K562 (cell line): ENCODE measurements around the gene SYNM. TPM values are rescaled to one million over a fixed set of nuclear protein-coding genes. Genes with fewer than 3 reads are reported as not detected.

Experiments
- ATAC-seq: fragments of 200-7000 bp; cut with Tn5 transposase; 3 replicates; pipeline ENCODE4 v1.9.1; 2020; ENCODE audit warnings: moderate library complexity
- BruUV-seq: library from RNA; stranded (reverse); fragments of 400-500 nt; replicated peaks from 2 replicates; lab custom pipeline; 2021; lab: Mats Ljungman, UMichigan
- CTCF ChIA-PET: fragments of 300-600 bp; formaldehyde crosslinking; extraction: SDS; loops from one replicate; lab custom pipeline; 2021; ENCODE audit warnings: low intra/inter-chr PET ratio; lab: Yijun Ruan, JAX
- POLR2A ChIA-PET: fragments of 300-600, 350-650 bp; sonication (Branson Sonifier 250); formaldehyde crosslinking; extraction: SDS; loops from one replicate; lab custom pipeline; 2021; ENCODE audit warnings: antibody characterized with exemption, inconsistent platforms; lab: Yijun Ruan, JAX
- DNase-seq, 4 experiments: peaks; one replicate each; pipeline versions ENCODE4 v3.0.0 to v3.0.0-alpha.2; 2011 to 2018; ENCODE audit warnings: low spot score in 3 of 4, mixed read lengths in 3 of 4; ENCODE audit errors: extremely low read depth in 1 of 4
- FAIRE-seq: peaks from 2 replicates; lab custom pipeline; 2011; peaks lifted over from hg19 to GRCh38; lab: Jason Lieb, UNC
- H2AFZ ChIP-seq: 2 replicates; pipeline ENCODE4 v1.6.0; 2011; ENCODE audit warnings: low read depth, low read length, control low read depth, inconsistent platforms
- H3K27ac ChIP-seq: fragments of 200-600 bp; 3 replicates; pipeline ENCODE4 v1.8.0; 2011; ENCODE audit warnings: low read depth, mild to moderate bottlenecking, control low read depth, inconsistent platforms, low read length, moderate library complexity, mixed read lengths; ENCODE audit errors: extremely low read depth
- H3K27me3 ChIP-seq, 2 experiments: fragments of 300-600 bp in 1 of 2; 2 replicates in 1 of 2; 3 replicates in 1 of 2; pipeline versions ENCODE4 v1.6.0 to v1.8.0; 2011; ENCODE audit warnings: inconsistent platforms in 2 of 2, low read length in 2 of 2, mild to moderate bottlenecking in 1 of 2, mixed read lengths in 1 of 2, moderate library complexity in 1 of 2; ENCODE audit not compliant: control insufficient read depth in 2 of 2, insufficient read depth in 2 of 2
- H3K36me3 ChIP-seq: fragments of 300-600 bp; 3 replicates; pipeline ENCODE4 v1.8.0; 2011; ENCODE audit warnings: mild to moderate bottlenecking, low read length, inconsistent platforms; ENCODE audit not compliant: control insufficient read depth, insufficient read depth
- H3K4me1 ChIP-seq, 2 experiments: fragments of 200-600 bp in 1 of 2; replicated peaks in 1 of 2; 2 replicates in 1 of 2; 3 replicates in 1 of 2; pipeline versions ENCODE4 v1.5.1 to v1.8.0; 2011; ENCODE audit warnings: inconsistent platforms in 2 of 2, low read length in 2 of 2, mild to moderate bottlenecking in 1 of 2, mixed read lengths in 1 of 2, moderate library complexity in 1 of 2; ENCODE audit not compliant: control insufficient read depth in 2 of 2, insufficient read depth in 2 of 2
- H3K4me2 ChIP-seq: 2 replicates; pipeline ENCODE4 v1.6.1; 2011; ENCODE audit warnings: low read length, control low read depth, inconsistent platforms, mixed read lengths; ENCODE audit not compliant: insufficient read depth
- H3K4me3 ChIP-seq: fragments of 200-600 bp; sonication (generic), shearing (Covaris generic); 2 replicates; pipeline ENCODE4 v1.5.1; 2016; ENCODE audit warnings: control low read depth, inconsistent platforms
- H3K79me2 ChIP-seq: fragments of 200-600 bp; 3 replicates; pipeline ENCODE4 v1.8.0; 2011; ENCODE audit warnings: low read length, inconsistent platforms; ENCODE audit not compliant: control insufficient read depth, insufficient read depth
- H3K9ac ChIP-seq, 2 experiments: 2 replicates each; pipeline versions ENCODE4 v1.6.0 to v1.6.1; 2011; ENCODE audit warnings: low read depth in 2 of 2, low read length in 2 of 2, control low read depth in 1 of 2, inconsistent platforms in 1 of 2, mild to moderate bottlenecking in 1 of 2, mixed read lengths in 1 of 2; ENCODE audit not compliant: insufficient read depth in 1 of 2
- H3K9me1 ChIP-seq: one replicate; pipeline ENCODE4 v1.6.0; 2011; ENCODE audit warnings: inconsistent platforms, mild to moderate bottlenecking, low read length, moderate library complexity; ENCODE audit not compliant: control insufficient read depth, insufficient read depth
- H3K9me3 ChIP-seq: replicated peaks from 2 replicates; pipeline ENCODE4 v1.5.1; 2011; ENCODE audit warnings: low read depth, low read length, inconsistent platforms; ENCODE audit not compliant: control insufficient read depth, insufficient read depth
- H4K20me1 ChIP-seq: replicated peaks from 2 replicates; pipeline ENCODE4 v1.6.1; 2011; ENCODE audit warnings: low read length, inconsistent platforms, mixed read lengths; ENCODE audit not compliant: control insufficient read depth, insufficient read depth
- FOXJ2 ChIP-seq: fragments of 200-800 bp; sonication (Bioruptor generic); IDR thresholded peaks from 2 replicates; pipeline ENCODE4 v1.6.1; 2016; ENCODE audit warnings: missing genetic modification characterization, missing compliant biosample characterization
- NUFIP1 ChIP-seq: fragments of 450-650 bp; IDR thresholded peaks from 2 replicates; pipeline ENCODE4 v1.6.1; 2018; ENCODE audit not compliant: partially characterized antibody
- SREBF2 ChIP-seq: sonication (generic); formaldehyde crosslinking; IDR thresholded peaks from 2 replicates; pipeline ENCODE4 v1.4.0; 2020; ENCODE audit warnings: mild to moderate bottlenecking, missing genetic modification reagents
- WGBS: fragments of 100-300 bp; shearing (Covaris generic); methylation state at CpG from one replicate; pipeline ENCODE4 v1.1.6; 2016; ENCODE audit warnings: low coverage, mixed read lengths; ENCODE audit not compliant: insufficient coverage; ENCODE audit errors: missing lambda C conversion rate; 5-methylcytosine and 5-hydroxymethylcytosine counted together
- in situ Hi-C: fragments of 300-500 bp; cut with MboI; formaldehyde crosslinking; loops from 4 replicates; pipeline ENCODE4 v1.15.0; 2018; ENCODE audit warnings: inconsistent platforms, mixed read lengths
- intact Hi-C: fragments of 100-400 bp; cut with micrococcal nuclease; formaldehyde crosslinking; loops from 2 replicates; pipeline ENCODE4 v1.14.2; 2022
- polyA plus RNA-seq, 8 experiments: library from polyadenylated mRNA; depleted of rRNA in 4 of 8; stranded (reverse) in 5 of 8; unstranded in 3 of 8; fragments of >200 nt; fragmentation: Nextera tagmentation in 2 of 8; fragmentation: Illumina TruSeq in 1 of 8; extraction: Ambion mirVana in 2 of 8; extraction: Trizol in 1 of 8; gene quantifications; 2 replicates each; pipeline versions ENCODE4 v1.2.1 to v1.2.3, GENCODE V29; 2011 to 2014; ENCODE audit warnings: inconsistent platforms in 1 of 8, missing spikeins in 1 of 8
- total RNA-seq, 7 experiments: library from RNA; depleted of rRNA in 6 of 7; stranded (reverse); fragments of >200 nt in 6 of 7; fragmentation: Illumina TruSeq in 2 of 7; extraction: Trizol in 2 of 7; gene quantifications; 2 replicates each; pipeline versions ENCODE4 v1.2.1 to v1.2.3, GENCODE V29; 2011 to 2021; ENCODE audit warnings: low replicate concordance in 1 of 7
- TF ChIP-seq, protein P1 (sequence below): fragments of 250-450 bp; sonication (Bioruptor Pico); IDR thresholded peaks from 2 replicates; pipeline ENCODE4 v1.8.0; 2022; ENCODE audit warnings: moderate library complexity, mild to moderate bottlenecking, inconsistent platforms
- TF ChIP-seq, protein P2 (sequence below): sonication (generic); formaldehyde crosslinking; IDR thresholded peaks from 2 replicates; pipeline ENCODE4 v1.8.1; 2022; ENCODE audit warnings: missing genetic modification reagents
- TF ChIP-seq, protein P3 (sequence below): fragments of 450-650 bp; formaldehyde crosslinking; IDR thresholded peaks from 2 replicates; pipeline ENCODE4 v1.4.0; 2022; ENCODE audit warnings: missing genetic modification characterization
- TF ChIP-seq, protein P4 (sequence below): fragments of 200-800 bp; sonication (Bioruptor generic); IDR thresholded peaks from 2 replicates; pipeline ENCODE4 v1.6.1; 2016; ENCODE audit warnings: missing genetic modification characterization, missing compliant biosample characterization
- TF ChIP-seq, protein P5 (sequence below): fragments of 450-650 bp; IDR thresholded peaks from 2 replicates; pipeline ENCODE4 v1.6.1; 2017; ENCODE audit warnings: mild to moderate bottlenecking, moderate library complexity

The SYNM gene
- total and polyA plus RNA-seq, 9 of the 15 experiments (the other 6 are each of a cell fraction or from before 2014, with no cell fraction given), result 0.01 to 0.42 (median 0.13) TPM

DNA sequence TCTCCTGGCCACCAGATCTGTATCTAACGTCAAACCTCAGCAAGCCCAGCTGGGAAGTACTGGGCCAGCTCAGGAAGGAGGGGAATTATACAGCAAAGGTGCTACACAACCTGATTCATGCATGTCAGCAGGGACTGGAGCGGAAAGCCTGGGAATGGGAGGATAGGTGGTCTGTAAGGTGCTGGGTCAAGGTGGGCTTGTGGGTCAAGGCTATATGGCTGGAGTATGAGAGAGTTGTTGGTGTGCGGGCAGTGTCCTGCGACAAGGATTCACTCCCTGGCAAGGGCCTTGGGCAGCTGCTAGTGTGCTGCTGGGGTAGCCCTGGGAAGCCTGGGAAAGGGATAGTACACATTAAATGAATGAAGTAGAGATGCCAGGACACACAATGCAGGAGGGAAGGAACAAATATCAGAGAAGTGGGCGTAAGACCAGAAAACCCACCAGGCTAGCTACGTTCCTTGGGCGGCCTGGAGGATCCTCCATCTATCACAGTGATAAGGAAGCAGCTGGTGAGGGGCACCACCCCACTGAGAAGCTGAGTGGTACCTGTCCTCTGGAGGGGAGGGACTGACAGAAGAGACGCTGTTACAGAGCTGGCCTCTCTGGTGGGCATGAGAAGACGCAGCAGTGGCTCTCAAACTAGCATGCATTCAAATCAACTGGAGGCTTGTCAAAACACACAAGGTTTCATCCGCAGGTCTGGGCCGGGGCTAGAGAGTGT lies 8.5 kb upstream of the SYNM start:
- Histone ChIP-seq H3K4me2 (no peak overlapping the region), H3K9me3 (no peaks in the 10 kb centered on the region), H3K36me3 (no peaks in the 10 kb centered on the region), H3K27ac (no peak overlapping the region), H3K4me1 (peaks cover 0 to 5% of the 10 kb centered on the region in 2 experiments; a peak in 1 of 5 replicates), H3K9ac (no peak overlapping the region), H3K9me1 (no peaks in the 10 kb centered on the region), H2AFZ (no peak overlapping the region), H4K20me1 (no peaks in the 10 kb centered on the region), H3K4me3 (no peak overlapping the region), H3K79me2 (no peaks in the 10 kb centered on the region), H3K27me3 (peaks cover 19 to 64% of the 10 kb centered on the region in 2 experiments; a peak in 4 of 5 replicates)
- ATAC-seq, result no peak
- no peak for DNase-seq
- TF ChIP-seq, protein P1, sequence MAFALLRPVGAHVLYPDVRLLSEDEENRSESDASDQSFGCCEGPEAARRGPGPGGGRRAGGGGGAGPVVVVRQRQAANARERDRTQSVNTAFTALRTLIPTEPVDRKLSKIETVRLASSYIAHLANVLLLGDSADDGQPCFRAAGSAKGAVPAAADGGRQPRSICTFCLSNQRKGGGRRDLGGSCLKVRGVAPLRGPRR (CRISPR knock-in tag), result no peak
- TF ChIP-seq FOXJ2 (no peak), NUFIP1 (no peak), SREBF2 (CRISPR knock-in tag) (no peak)
- TF ChIP-seq, protein P2, sequence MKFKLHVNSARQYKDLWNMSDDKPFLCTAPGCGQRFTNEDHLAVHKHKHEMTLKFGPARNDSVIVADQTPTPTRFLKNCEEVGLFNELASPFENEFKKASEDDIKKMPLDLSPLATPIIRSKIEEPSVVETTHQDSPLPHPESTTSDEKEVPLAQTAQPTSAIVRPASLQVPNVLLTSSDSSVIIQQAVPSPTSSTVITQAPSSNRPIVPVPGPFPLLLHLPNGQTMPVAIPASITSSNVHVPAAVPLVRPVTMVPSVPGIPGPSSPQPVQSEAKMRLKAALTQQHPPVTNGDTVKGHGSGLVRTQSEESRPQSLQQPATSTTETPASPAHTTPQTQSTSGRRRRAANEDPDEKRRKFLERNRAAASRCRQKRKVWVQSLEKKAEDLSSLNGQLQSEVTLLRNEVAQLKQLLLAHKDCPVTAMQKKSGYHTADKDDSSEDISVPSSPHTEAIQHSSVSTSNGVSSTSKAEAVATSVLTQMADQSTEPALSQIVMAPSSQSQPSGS (CRISPR knock-in tag), result no peak
- TF ChIP-seq, protein P3, sequence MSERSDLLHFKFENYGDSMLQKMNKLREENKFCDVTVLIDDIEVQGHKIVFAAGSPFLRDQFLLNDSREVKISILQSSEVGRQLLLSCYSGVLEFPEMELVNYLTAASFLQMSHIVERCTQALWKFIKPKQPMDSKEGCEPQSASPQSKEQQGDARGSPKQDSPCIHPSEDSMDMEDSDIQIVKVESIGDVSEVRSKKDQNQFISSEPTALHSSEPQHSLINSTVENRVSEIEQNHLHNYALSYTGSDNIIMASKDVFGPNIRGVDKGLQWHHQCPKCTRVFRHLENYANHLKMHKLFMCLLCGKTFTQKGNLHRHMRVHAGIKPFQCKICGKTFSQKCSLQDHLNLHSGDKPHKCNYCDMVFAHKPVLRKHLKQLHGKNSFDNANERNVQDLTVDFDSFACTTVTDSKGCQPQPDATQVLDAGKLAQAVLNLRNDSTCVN (CRISPR knock-in tag), result no peak
- TF ChIP-seq, protein P4, sequence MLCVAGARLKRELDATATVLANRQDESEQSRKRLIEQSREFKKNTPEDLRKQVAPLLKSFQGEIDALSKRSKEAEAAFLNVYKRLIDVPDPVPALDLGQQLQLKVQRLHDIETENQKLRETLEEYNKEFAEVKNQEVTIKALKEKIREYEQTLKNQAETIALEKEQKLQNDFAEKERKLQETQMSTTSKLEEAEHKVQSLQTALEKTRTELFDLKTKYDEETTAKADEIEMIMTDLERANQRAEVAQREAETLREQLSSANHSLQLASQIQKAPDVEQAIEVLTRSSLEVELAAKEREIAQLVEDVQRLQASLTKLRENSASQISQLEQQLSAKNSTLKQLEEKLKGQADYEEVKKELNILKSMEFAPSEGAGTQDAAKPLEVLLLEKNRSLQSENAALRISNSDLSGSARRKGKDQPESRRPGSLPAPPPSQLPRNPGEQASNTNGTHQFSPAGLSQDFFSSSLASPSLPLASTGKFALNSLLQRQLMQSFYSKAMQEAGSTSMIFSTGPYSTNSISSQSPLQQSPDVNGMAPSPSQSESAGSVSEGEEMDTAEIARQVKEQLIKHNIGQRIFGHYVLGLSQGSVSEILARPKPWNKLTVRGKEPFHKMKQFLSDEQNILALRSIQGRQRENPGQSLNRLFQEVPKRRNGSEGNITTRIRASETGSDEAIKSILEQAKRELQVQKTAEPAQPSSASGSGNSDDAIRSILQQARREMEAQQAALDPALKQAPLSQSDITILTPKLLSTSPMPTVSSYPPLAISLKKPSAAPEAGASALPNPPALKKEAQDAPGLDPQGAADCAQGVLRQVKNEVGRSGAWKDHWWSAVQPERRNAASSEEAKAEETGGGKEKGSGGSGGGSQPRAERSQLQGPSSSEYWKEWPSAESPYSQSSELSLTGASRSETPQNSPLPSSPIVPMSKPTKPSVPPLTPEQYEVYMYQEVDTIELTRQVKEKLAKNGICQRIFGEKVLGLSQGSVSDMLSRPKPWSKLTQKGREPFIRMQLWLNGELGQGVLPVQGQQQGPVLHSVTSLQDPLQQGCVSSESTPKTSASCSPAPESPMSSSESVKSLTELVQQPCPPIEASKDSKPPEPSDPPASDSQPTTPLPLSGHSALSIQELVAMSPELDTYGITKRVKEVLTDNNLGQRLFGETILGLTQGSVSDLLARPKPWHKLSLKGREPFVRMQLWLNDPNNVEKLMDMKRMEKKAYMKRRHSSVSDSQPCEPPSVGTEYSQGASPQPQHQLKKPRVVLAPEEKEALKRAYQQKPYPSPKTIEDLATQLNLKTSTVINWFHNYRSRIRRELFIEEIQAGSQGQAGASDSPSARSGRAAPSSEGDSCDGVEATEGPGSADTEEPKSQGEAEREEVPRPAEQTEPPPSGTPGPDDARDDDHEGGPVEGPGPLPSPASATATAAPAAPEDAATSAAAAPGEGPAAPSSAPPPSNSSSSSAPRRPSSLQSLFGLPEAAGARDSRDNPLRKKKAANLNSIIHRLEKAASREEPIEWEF, result no peak
- TF ChIP-seq, protein P5, sequence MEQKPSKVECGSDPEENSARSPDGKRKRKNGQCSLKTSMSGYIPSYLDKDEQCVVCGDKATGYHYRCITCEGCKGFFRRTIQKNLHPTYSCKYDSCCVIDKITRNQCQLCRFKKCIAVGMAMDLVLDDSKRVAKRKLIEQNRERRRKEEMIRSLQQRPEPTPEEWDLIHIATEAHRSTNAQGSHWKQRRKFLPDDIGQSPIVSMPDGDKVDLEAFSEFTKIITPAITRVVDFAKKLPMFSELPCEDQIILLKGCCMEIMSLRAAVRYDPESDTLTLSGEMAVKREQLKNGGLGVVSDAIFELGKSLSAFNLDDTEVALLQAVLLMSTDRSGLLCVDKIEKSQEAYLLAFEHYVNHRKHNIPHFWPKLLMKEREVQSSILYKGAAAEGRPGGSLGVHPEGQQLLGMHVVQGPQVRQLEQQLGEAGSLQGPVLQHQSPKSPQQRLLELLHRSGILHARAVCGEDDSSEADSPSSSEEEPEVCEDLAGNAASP, result no peak
- in situ Hi-C loops (no loop called here), intact Hi-C loops (no loop called here)
- POLR2A ChIA-PET, result interaction anchor here (0.5 to 0.7 kb wide), 2 partner anchors 10 to 1242 kb away, joined by 3 read pairs; no protein-coding TSS in a partner anchor
- 0% methylated on average over 11 of the region's 11 CpGs for WGBS
- CTCF ChIA-PET, result no interaction called here
- no TSS peak for BruUV-seq
- no peak for FAIRE-seq
